T-cell (primary cell): ENCODE data around the gene ITLN1. TPM values are rescaled to one million over a fixed set of nuclear protein-coding genes. Genes with fewer than 3 reads are reported as not detected.
A peak's percentile ranks its signal among the peaks of the same experiment; 100 is the strongest.
"Not testable (repeated sequence)": the region's sequence is repeated elsewhere in the genome, so short reads cannot be mapped to it uniquely, and the experiment has no call there.

Experiments
- ATAC-seq, 4 experiments: fragments of 200-7000 bp in 3 of 4; fragments of 150-1000 bp in 1 of 4; cut with Tn5 transposase; replicated peaks in 1 of 4; 1 replicate in 3 of 4; 2 replicates in 1 of 4; pipeline ENCODE4 v1.10.0; 2021; ENCODE audit warnings: moderate library complexity in 3 of 4, mild to moderate bottlenecking in 2 of 4, moderate number of reproducible peaks in 1 of 4
- CTCF ChIA-PET, 2 donors: fragments of 300-600 bp; sonication (Branson Sonifier 250); formaldehyde crosslinking; loops; one replicate each; lab custom pipeline; 2022; ENCODE audit warnings: antibody characterized with exemption in 2 of 2; lab: Charles Lee
- POLR2A ChIA-PET, 2 donors: fragments of 300-600 bp; sonication (Branson Sonifier 250); formaldehyde crosslinking; loops; one replicate each; lab custom pipeline; 2022; ENCODE audit warnings: antibody characterized with exemption in 2 of 2; lab: Charles Lee
- DNase-seq, 35 experiments: peaks; one replicate each; pipeline versions ENCODE4 v3.0.0 to v3.0.0-alpha.2; 2013 to 2023
- H3K27ac ChIP-seq: one replicate; pipeline ENCODE4 v1.5.1; 2013; ENCODE audit warnings: low read length
- H3K27me3 ChIP-seq, 2 experiments: replicated peaks in 1 of 2; 1 replicate in 1 of 2; 2 replicates in 1 of 2; pipeline versions ENCODE4 v1.6.1 to v1.7.0; 2013; ENCODE audit warnings: low read length in 1 of 2, mixed read lengths in 1 of 2; ENCODE audit not compliant: control insufficient read depth in 2 of 2, insufficient read depth in 2 of 2; ENCODE audit errors: extremely low read depth in 1 of 2
- H3K36me3 ChIP-seq, 2 donors: 1 replicate in 1 of 2; 2 replicates in 1 of 2; pipeline versions ENCODE4 v1.6.1 to v1.7.0; 2013; ENCODE audit warnings: low read length in 1 of 2; ENCODE audit not compliant: control insufficient read depth in 2 of 2, insufficient read depth in 1 of 2; ENCODE audit errors: extremely low read depth in 1 of 2
- H3K4me1 ChIP-seq, 2 experiments: 1 replicate in 1 of 2; 2 replicates in 1 of 2; pipeline versions ENCODE4 v1.6.1 to v1.7.0; 2013; ENCODE audit warnings: low read length in 2 of 2, mixed read lengths in 1 of 2; ENCODE audit not compliant: insufficient read depth in 2 of 2, control insufficient read depth in 1 of 2; ENCODE audit errors: extremely low read depth in 1 of 2
- H3K4me3 ChIP-seq, 2 donors: 1 replicate in 1 of 2; 2 replicates in 1 of 2; pipeline versions ENCODE4 v1.5.1 to v1.7.0; 2013; ENCODE audit warnings: mild to moderate bottlenecking in 2 of 2, low read length in 1 of 2, moderate library complexity in 1 of 2; ENCODE audit not compliant: control insufficient read depth in 1 of 2; ENCODE audit errors: extremely low read depth in 1 of 2
- H3K9me3 ChIP-seq: 2 replicates; pipeline ENCODE4 v1.7.0; 2013
- H3K27ac Mint-ChIP-seq, 2 donors: one replicate each; pipeline ENCODE4 v1.8.0; 2020 to 2021; ENCODE audit warnings: mild to moderate bottlenecking in 2 of 2, mixed read lengths in 2 of 2
- H3K27me3 Mint-ChIP-seq, 2 donors: one replicate each; pipeline ENCODE4 v1.8.0; 2021 to 2022; ENCODE audit warnings: mixed read lengths in 2 of 2
- H3K36me3 Mint-ChIP-seq: one replicate; pipeline ENCODE4 v1.8.0; 2021; ENCODE audit warnings: mixed read lengths
- H3K4me1 Mint-ChIP-seq, 3 donors: one replicate each; pipeline ENCODE4 v1.8.0; 2020 to 2022; ENCODE audit warnings: mixed read lengths in 3 of 3, mild to moderate bottlenecking in 1 of 3
- H3K4me3 Mint-ChIP-seq, 3 donors: one replicate each; pipeline ENCODE4 v1.8.0; 2020 to 2022; ENCODE audit warnings: mild to moderate bottlenecking in 3 of 3, mixed read lengths in 3 of 3, moderate library complexity in 3 of 3
- H3K9me3 Mint-ChIP-seq, 3 donors: one replicate each; pipeline ENCODE4 v1.8.0; 2020 to 2022; ENCODE audit warnings: mixed read lengths in 3 of 3
- whole genome bisulfite sequencing: methylation state at CpG from one replicate; pipeline ENCODE4 v1.1.5; 2013; ENCODE audit warnings: missing lambda C conversion rate; ENCODE audit not compliant: insufficient coverage; 5-methylcytosine and 5-hydroxymethylcytosine counted together
- total RNA-seq, 35 experiments: library from RNA in 6 of 35; stranded (reverse) in 6 of 35; fragments of 120-200 nt in 1 of 35; gene quantifications; one replicate each; pipeline versions ENCODE4 v1.2.1 to v1.2.4 and lab custom pipeline; 2013 to 2026

The ITLN1 gene
- total RNA-seq, 5 donors from 2014 or later (not counting 1 experiment from before 2014, with no cell fraction given): not detected

DNA sequence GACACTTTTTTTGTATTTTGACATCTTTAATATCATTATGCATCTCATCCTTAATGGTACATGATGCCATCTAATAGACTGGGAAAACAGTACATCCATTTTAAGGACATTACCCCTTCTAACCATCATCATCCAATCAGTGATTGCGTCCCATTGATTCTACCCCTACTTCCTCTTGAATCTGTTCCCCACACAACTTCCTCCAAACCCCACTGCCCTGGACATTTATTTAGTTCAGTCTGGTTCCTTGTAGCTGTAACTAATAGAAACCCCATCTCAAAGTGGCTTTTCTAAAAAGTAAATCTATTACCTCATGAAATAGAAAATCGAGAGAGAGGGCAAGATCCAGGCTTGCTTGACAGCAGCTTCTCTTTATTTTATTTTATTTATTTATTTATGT is 2.1 kb upstream of the ITLN1 start:
- ChIA-PET CTCF (interaction anchor here in 1 of 2 donors (0.6 kb wide), 1 partner anchor 104 kb away, joined by 4 read pairs; no protein-coding TSS in a partner anchor), POLR2A (no interaction called here)
- H3K4me1 ChIP-seq: no peaks in the 10 kb centered on the region
- Mint-ChIP-seq H3K4me3 (no peak overlapping the region), H3K9me3 (no peaks in the 10 kb centered on the region), H3K4me1 (no peaks in the 10 kb centered on the region), H3K27ac (no peak overlapping the region), H3K36me3 (no peaks in the 10 kb centered on the region), H3K27me3 (peaks cover 3 to 5% of the 10 kb centered on the region in 2 donors)
- H3K27ac ChIP-seq: no peak overlapping the region
- no peaks in the 10 kb centered on the region for H3K9me3 ChIP-seq
- no peak overlapping the region for H3K4me3 ChIP-seq
- ATAC-seq (no peak), DNase-seq (no peak)
- peaks cover 0 to 7% of the 10 kb centered on the region in 2 experiments for H3K27me3 ChIP-seq
- H3K36me3 ChIP-seq: no peaks in the 10 kb centered on the region
- 100% methylated on average over 1 of the region's 2 CpGs for WGBS

DNA sequence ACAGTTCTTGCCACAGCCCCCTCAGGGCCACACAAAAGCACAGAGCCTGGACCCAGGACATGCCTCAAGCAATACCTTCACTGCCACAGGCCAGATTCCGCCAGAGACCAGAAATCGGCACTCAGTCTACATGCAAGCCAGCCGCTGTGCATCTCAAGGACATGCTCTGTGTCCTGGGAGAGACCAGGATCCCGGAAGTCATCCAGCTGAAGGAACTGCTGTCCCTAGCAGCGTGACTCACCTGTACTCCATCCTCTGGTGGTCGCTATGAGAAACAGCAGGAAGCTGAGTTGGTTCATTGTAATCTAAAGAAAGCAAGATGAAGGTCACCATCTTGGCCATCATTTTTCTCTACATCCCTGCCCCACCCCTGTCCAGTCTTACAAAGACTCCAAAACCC is 401 bp downstream of the ITLN1 start:
- Histone ChIP-seq H3K4me1 (no peaks in the 10 kb centered on the region), H3K27me3 (peaks cover 0 to 3% of the 10 kb centered on the region in 2 experiments), H3K4me3 (no peak overlapping the region), H3K27ac (no peak overlapping the region), H3K9me3 (no peaks in the 10 kb centered on the region), H3K36me3 (no peaks in the 10 kb centered on the region)
- Mint-ChIP-seq H3K4me3 (no peak overlapping the region), H3K36me3 (no peaks in the 10 kb centered on the region), H3K4me1 (no peaks in the 10 kb centered on the region), H3K9me3 (no peaks in the 10 kb centered on the region), H3K27me3 (peaks cover 1 to 3% of the 10 kb centered on the region in 2 donors), H3K27ac (no peak overlapping the region)
- WGBS: 92% methylated on average over 3 of the region's 6 CpGs
- ATAC-seq (peak in 2 of 4 experiments; percentile 32 to 51), DNase-seq (peak in 1 of 35 experiments; percentile 20)
- POLR2A ChIA-PET: no interaction called here
- CTCF ChIA-PET: interaction anchor here in 1 of 2 donors (0.9 kb wide), 1 partner anchor 48 kb away, joined by 3 read pairs; no protein-coding TSS in a partner anchor

DNA sequence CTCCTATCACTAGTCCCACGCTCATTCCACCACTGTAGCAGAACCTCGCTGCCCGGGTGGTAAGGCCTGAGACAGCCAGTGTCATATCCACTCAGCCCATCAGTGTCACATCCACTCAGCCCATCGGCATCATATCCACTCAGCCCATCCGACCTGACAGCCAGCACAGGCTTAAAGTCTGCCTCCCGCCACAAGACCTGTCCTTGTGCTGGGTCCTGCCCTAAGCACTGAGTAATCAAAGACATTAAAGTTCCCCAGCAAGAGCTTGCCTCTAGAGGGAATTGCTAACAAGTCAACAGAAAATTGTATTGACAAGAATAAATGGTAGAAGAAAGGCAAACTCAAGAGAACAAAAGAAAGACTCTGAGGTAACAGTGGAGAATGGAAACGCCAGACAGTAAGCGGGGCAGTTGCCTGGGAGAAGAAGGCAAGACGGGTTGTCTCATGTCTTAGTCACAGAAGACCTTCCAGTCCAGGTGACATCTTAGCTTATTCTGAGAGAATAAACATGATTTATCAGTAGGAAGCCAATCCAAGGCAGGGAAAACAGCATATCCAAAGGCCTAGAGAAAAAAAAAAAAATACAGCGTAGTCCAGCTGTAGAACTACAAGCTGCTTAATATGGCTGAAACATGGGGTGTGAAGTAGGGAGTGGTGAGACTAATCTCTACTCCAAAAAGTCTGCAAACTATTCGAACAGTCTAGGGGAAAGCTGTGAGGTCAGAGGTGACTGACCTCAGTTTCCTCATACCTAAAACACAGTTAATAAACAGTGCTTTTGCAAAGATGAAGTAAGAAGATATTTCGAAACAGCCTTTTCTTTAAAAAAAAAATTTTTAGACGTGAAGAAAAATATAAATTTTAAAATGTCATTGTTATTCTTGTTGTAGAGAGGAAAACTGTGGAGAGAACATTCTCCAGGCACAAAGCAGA is 1.1 kb downstream of the ITLN1 start:
- no peak for DNase-seq
- ChIA-PET CTCF (interaction anchor here in 1 of 2 donors (0.6 to 0.9 kb wide), 2 partner anchors 47 to 87 kb away, joined by 3 to 5 read pairs; no protein-coding TSS in a partner anchor), POLR2A (no interaction called here)
- no peaks in the 10 kb centered on the region for H3K9me3 Mint-ChIP-seq
- Histone ChIP-seq H3K4me1 (no peaks in the 10 kb centered on the region), H3K4me3 (no peak overlapping the region), H3K27ac (no peak overlapping the region), H3K9me3 (no peaks in the 10 kb centered on the region), H3K36me3 (no peaks in the 10 kb centered on the region), H3K27me3 (no peaks in the 10 kb centered on the region)
- 95% methylated on average over 9 of the region's 13 CpGs for WGBS
- H3K27ac Mint-ChIP-seq: no peak overlapping the region
- peaks cover 6% of the 10 kb centered on the region in 3 donors for H3K4me1 Mint-ChIP-seq
- H3K4me3 Mint-ChIP-seq: no peak overlapping the region
- ATAC-seq: no peak
- no peaks in the 10 kb centered on the region for H3K36me3 Mint-ChIP-seq
- H3K27me3 Mint-ChIP-seq: peaks cover under 1% of the 10 kb centered on the region in 2 donors

DNA sequence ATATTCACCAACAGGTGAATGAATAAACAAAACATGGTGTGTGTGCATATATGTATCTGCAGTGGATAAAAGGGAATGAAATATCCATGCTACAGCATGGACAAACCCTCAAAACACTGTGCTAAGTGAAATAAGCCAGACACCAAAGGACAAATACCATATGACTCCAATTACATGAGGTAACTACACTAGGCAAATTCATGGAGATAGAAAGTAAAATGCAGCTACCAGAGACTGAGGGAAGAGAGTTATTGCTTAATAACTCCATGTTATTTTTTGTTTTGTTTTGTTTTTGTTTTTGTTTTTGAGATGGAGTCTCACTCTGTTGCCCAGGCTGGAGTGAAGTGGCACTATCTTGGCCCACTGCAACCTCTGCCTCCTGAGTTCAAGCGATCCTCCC is 2.4 kb downstream of the ITLN1 start:
- WGBS: no CpG with 5 or more reads among the region's 1 CpG
- no peaks in the 10 kb centered on the region for H3K36me3 Mint-ChIP-seq
- no peaks in the 10 kb centered on the region for H3K27me3 Mint-ChIP-seq
- CTCF ChIA-PET: no interaction called here
- DNase-seq (no peak), ATAC-seq (no peak)
- no peak overlapping the region for H3K27ac Mint-ChIP-seq
- Histone ChIP-seq H3K4me3 (no peak overlapping the region), H3K36me3 (no peaks in the 10 kb centered on the region), H3K27me3 (no peaks in the 10 kb centered on the region), H3K27ac (no peak overlapping the region), H3K4me1 (peaks cover 0 to 10% of the 10 kb centered on the region in 2 experiments), H3K9me3 (no peaks in the 10 kb centered on the region)
- H3K9me3 Mint-ChIP-seq: no peaks in the 10 kb centered on the region
- peaks cover 7 to 8% (median 8%) of the 10 kb centered on the region in 3 donors for H3K4me1 Mint-ChIP-seq
- no peak overlapping the region for H3K4me3 Mint-ChIP-seq
- POLR2A ChIA-PET: no interaction called here

DNA sequence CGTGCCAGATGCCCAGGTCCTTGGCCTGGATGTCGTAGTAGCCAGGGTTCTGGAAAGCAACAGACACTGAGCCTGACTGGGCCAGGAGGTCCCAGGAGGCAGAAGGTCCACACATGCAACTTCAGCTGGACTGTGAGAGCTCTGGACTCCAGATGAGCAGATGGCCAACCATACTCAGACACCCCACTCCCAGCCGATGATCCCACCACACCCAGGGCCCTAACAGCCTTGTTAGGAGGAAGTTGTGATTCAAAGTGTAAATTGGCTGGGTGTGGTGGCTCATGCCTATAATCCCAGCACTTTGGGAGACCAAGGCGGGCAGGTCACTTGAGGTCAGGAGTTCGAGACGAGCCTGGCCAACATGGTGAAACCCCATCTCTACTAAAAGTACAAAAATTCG is 3.7 kb downstream of the ITLN1 start:
- DNase-seq, ATAC-seq, H3K4me3 Mint-ChIP-seq, CTCF ChIA-PET, H3K36me3 Mint-ChIP-seq, H3K27ac ChIP-seq, H3K27me3 Mint-ChIP-seq, H3K27ac Mint-ChIP-seq, H3K27me3 ChIP-seq, H3K9me3 ChIP-seq, H3K4me3 ChIP-seq, H3K36me3 ChIP-seq, H3K9me3 Mint-ChIP-seq, POLR2A ChIA-PET: not testable (repeated sequence)
- H3K4me1 Mint-ChIP-seq: peaks cover 20 to 21% (median 21%) of the 10 kb centered on the region in 3 donors
- peaks cover 2 to 21% of the 10 kb centered on the region in 2 experiments for H3K4me1 ChIP-seq
- 100% methylated on average over 2 of the region's 7 CpGs for WGBS

DNA sequence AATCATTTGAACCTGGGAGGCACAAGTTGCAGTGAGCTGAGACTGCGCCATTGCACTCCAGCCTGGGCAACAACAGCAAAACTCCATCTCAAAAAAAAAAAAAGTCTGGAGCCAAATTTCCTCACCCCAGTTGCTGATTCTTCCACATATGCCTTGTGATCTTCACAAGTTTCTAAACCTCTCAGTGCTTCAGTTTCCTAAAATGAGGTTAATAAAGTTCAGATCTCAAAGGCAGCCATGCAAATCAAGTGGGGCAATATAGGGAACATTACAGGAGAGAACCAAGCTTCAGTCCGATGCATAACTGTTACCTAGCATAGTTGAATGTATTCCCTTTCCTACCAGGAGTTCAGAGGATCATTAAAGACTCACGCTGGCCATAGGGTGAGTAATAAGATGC is 4.8 kb downstream of the ITLN1 start:
- Histone ChIP-seq H3K36me3 (no peaks in the 10 kb centered on the region), H3K27ac (no peak overlapping the region), H3K27me3 (no peaks in the 10 kb centered on the region), H3K4me3 (no peak overlapping the region), H3K4me1 (peaks cover 2 to 21% of the 10 kb centered on the region in 2 experiments), H3K9me3 (no peaks in the 10 kb centered on the region)
- no peak overlapping the region for H3K4me3 Mint-ChIP-seq
- ChIA-PET CTCF (interaction anchor here in 1 of 2 donors (0.7 kb wide), 1 partner anchor 18 kb away, joined by 3 read pairs; no protein-coding TSS in a partner anchor), POLR2A (interaction anchor here in 1 of 2 donors (0.6 to 0.7 kb wide), 2 partner anchors 44 to 163 kb away, joined by 3 to 5 read pairs; no protein-coding TSS in a partner anchor)
- ATAC-seq: no peak
- H3K27ac Mint-ChIP-seq: no peak overlapping the region
- no peaks in the 10 kb centered on the region for H3K27me3 Mint-ChIP-seq
- no peak for DNase-seq
- H3K9me3 Mint-ChIP-seq: no peaks in the 10 kb centered on the region
- 100% methylated on average over 1 of the region's 3 CpGs for WGBS
- H3K4me1 Mint-ChIP-seq: peaks cover 21 to 23% (median 21%) of the 10 kb centered on the region in 3 donors
- no peaks in the 10 kb centered on the region for H3K36me3 Mint-ChIP-seq
